Keratinocyte (primary cell): Measurements from ENCODE around the gene MN1. TPM values are rescaled to one million over a fixed set of nuclear protein-coding genes. Genes with fewer than 3 reads are reported as not detected.
A peak's percentile ranks its signal among the peaks of the same experiment; 100 is the strongest.

ENCODE experiments used
- DNase-seq: peaks from one replicate; pipeline ENCODE4 v3.0.0-alpha.2; 2011; ENCODE audit warnings: low read depth, missing footprints, low spot score
- FAIRE-seq: peaks from 2 replicates; lab custom pipeline; 2011; peaks lifted over from hg19 to GRCh38; lab: Jason Lieb, UNC
- H2AFZ ChIP-seq: 2 replicates; pipeline ENCODE4 v1.6.0; 2012; ENCODE audit warnings: low read length, control low read depth, inconsistent platforms; ENCODE audit not compliant: control insufficient read depth
- H3K27ac ChIP-seq: 2 replicates; pipeline ENCODE4 v1.5.1; 2011; ENCODE audit warnings: low read length; ENCODE audit not compliant: control insufficient read depth, insufficient read depth
- H3K27me3 ChIP-seq: 3 replicates; pipeline ENCODE4 v1.6.0; 2011; ENCODE audit warnings: low read length; ENCODE audit not compliant: control insufficient read depth, insufficient read depth; ENCODE audit errors: extremely low read depth
- H3K36me3 ChIP-seq, 2 experiments: 2 replicates in 1 of 2; 3 replicates in 1 of 2; pipeline ENCODE4 v1.5.1; 2011; ENCODE audit warnings: low read length in 2 of 2, mild to moderate bottlenecking in 1 of 2; ENCODE audit not compliant: control insufficient read depth in 2 of 2, insufficient read depth in 2 of 2; ENCODE audit errors: extremely low read depth in 1 of 2
- H3K4me1 ChIP-seq: 3 replicates; pipeline ENCODE4 v1.5.1; 2011; ENCODE audit warnings: low read length; ENCODE audit not compliant: control insufficient read depth, insufficient read depth; ENCODE audit errors: extremely low read depth
- H3K4me2 ChIP-seq: 3 replicates; pipeline ENCODE4 v1.6.0; 2011; ENCODE audit warnings: low read depth, low read length; ENCODE audit not compliant: control insufficient read depth, insufficient read depth; ENCODE audit errors: extremely low read depth
- H3K4me3 ChIP-seq, 3 experiments: fragments of 200-600 bp in 1 of 3; sonication (generic) in 1 of 3; 2 replicates in 2 of 3; 3 replicates in 1 of 3; pipeline ENCODE4 v1.5.1; 2011 to 2016; ENCODE audit warnings: low read length in 3 of 3, mild to moderate bottlenecking in 3 of 3, control low read depth in 2 of 3, inconsistent platforms in 1 of 3, low read depth in 1 of 3, mixed read lengths in 1 of 3, mixed run types in 1 of 3, moderate library complexity in 1 of 3; ENCODE audit not compliant: control insufficient read depth in 2 of 3, insufficient read depth in 2 of 3; ENCODE audit errors: extremely low read depth in 1 of 3
- H3K79me2 ChIP-seq: 2 replicates; pipeline ENCODE4 v1.6.0; 2012; ENCODE audit warnings: low read length; ENCODE audit not compliant: control insufficient read depth, insufficient read depth
- H3K9ac ChIP-seq: 3 replicates; pipeline ENCODE4 v1.6.0; 2011; ENCODE audit warnings: low read length; ENCODE audit not compliant: control insufficient read depth, insufficient read depth; ENCODE audit errors: extremely low read depth
- H3K9me1 ChIP-seq: 3 replicates; pipeline ENCODE4 v1.6.0; 2011; ENCODE audit warnings: low read length; ENCODE audit not compliant: control insufficient read depth, insufficient read depth; ENCODE audit errors: extremely low read depth
- H3K9me3 ChIP-seq: 2 replicates; pipeline ENCODE4 v1.5.1; 2012; ENCODE audit warnings: low read depth, low read length; ENCODE audit not compliant: control insufficient read depth
- H4K20me1 ChIP-seq: 3 replicates; pipeline ENCODE4 v1.6.0; 2011; ENCODE audit warnings: low read length; ENCODE audit not compliant: control insufficient read depth, insufficient read depth; ENCODE audit errors: extremely low read depth
- CTCF ChIP-seq, 3 experiments: IDR thresholded peaks in 1 of 3; conservative IDR thresholded peaks in 1 of 3; optimal IDR thresholded peaks in 1 of 3; 2 replicates in 2 of 3; 3 replicates in 1 of 3; pipeline versions ENCODE3 to v1.5.1; 2011; ENCODE audit warnings: low read length in 3 of 3, mild to moderate bottlenecking in 3 of 3, moderate library complexity in 2 of 3, control low read depth in 1 of 3, inconsistent platforms in 1 of 3; ENCODE audit not compliant: insufficient read depth in 2 of 3; ENCODE audit errors: extremely low read depth in 1 of 3
- EZH2 ChIP-seq: IDR thresholded peaks from one replicate; pipeline ENCODE4 v1.6.1; 2012; ENCODE audit warnings: inconsistent platforms, mild to moderate bottlenecking, low read length, moderate library complexity
- dilution Hi-C: fragments of 300-500 bp; cut with MboI; formaldehyde crosslinking; loops from one replicate; pipeline ENCODE4 v1.7.0; 2020; ENCODE audit warnings: low sequenced_read_pairs; ENCODE audit not compliant: extremely low pct_ligation_motif_present
- polyA plus RNA-seq, 5 experiments: library from polyadenylated mRNA; depleted of rRNA in 3 of 5; stranded (reverse) in 3 of 5; stranded (forward) in 1 of 5; unstranded in 1 of 5; fragments of >200 nt; gene quantifications; 1 replicate in 1 of 5; 2 replicates in 3 of 5; 3 replicates in 1 of 5; pipeline versions ENCODE4 v1.2.1 to v1.2.3, GENCODE V29; 2011 to 2012; ENCODE audit warnings: missing spikeins in 2 of 5, low read depth in 1 of 5, low replicate concordance in 1 of 5

The MN1 gene
- polyA plus RNA-seq, 1 donor (not counting 4 experiments of a cell fraction or from before 2014, with no cell fraction given) = 2.2 TPM

- Histone ChIP-seq H3K27me3 (no peaks in the 10 kb centered on the region), H3K9me1 (no peaks in the 10 kb centered on the region), H3K79me2 (no peaks in the 10 kb centered on the region), H3K4me2 (no peak overlapping the region), H3K9me3 (no peaks in the 10 kb centered on the region), H3K9ac (no peak overlapping the region), H2AFZ (no peak overlapping the region), H3K4me3 (no peak overlapping the region), H3K36me3 (peaks cover 0 to 10% of the 10 kb centered on the region in 2 experiments), H3K4me1 (peaks cover 53% of the 10 kb centered on the region), H3K27ac (no peak overlapping the region), H4K20me1 (no peaks in the 10 kb centered on the region)
- DNase-seq = no peak
- FAIRE-seq = no peak
- TF ChIP-seq CTCF (optimal IDR thresholded peaks at IDR 0.05 in 1 of 3, IDR thresholded peaks at IDR 0.05 in 1 of 3, conservative IDR thresholded peaks at IDR 0.05 in 1 of 3; ENCODE audit: extremely low read depth in 1 of 3, insufficient read depth in 2 of 3, low read length in 3 of 3) (no peak), EZH2 (no peak)
- dilution Hi-C loops = no loop called here
Observed at GRCh38 chr22:27750584-27751265, 50.8 kb downstream of the MN1 start.

GRCh38 chr22:27749597-27750225, 51.8 kb downstream of the MN1 start:
- peak overlapping the region; percentile 70 for H3K4me2 ChIP-seq
- H3K36me3 ChIP-seq = peaks cover 0 to 10% of the 10 kb centered on the region in 2 experiments
- H3K4me1 ChIP-seq = peaks cover 50% of the 10 kb centered on the region
- TF ChIP-seq EZH2 = no peak
- TF ChIP-seq CTCF (optimal IDR thresholded peaks at IDR 0.05 in 1 of 3, IDR thresholded peaks at IDR 0.05 in 1 of 3, conservative IDR thresholded peaks at IDR 0.05 in 1 of 3; ENCODE audit: extremely low read depth in 1 of 3, insufficient read depth in 2 of 3, low read length in 3 of 3) = no peak
- no peak for FAIRE-seq
- no peaks in the 10 kb centered on the region for H3K27me3 ChIP-seq
- H3K4me3 ChIP-seq = no peak overlapping the region
- H3K9me1 ChIP-seq = no peaks in the 10 kb centered on the region
- no peak overlapping the region for H2AFZ ChIP-seq
- H3K27ac ChIP-seq = no peak overlapping the region
- dilution Hi-C loops = no loop called here
- no peaks in the 10 kb centered on the region for H4K20me1 ChIP-seq
- H3K9me3 ChIP-seq = no peaks in the 10 kb centered on the region
- H3K79me2 ChIP-seq = no peaks in the 10 kb centered on the region
- DNase-seq = no peak
- no peak overlapping the region for H3K9ac ChIP-seq
